ENCODE results near the gene AOPEP.

- no peak for TF ChIP-seq POLR2A (IDR thresholded peaks at IDR 0.05)
- no peak for TF ChIP-seq CTCF (IDR thresholded peaks at IDR 0.05)
Observed at GRCh38 chr9:95082401-95083084, 356.0 kb downstream of the AOPEP start.

All from sigmoid colon (tissue), 3 donors.